Esophagus squamous epithelium (tissue), 4 donors: ENCODE measurements around the gene MYH13.

Experiments used
- CTCF ChIP-seq, 6 experiments: fragments of 450-650 bp in 4 of 6; fragments of 200-600 bp in 2 of 6; sonication (generic) in 2 of 6; IDR thresholded peaks; one replicate each; pipeline ENCODE4 v1.5.1; 2016 to 2019; ENCODE audit warnings: antibody characterized with exemption in 6 of 6, mild to moderate bottlenecking in 4 of 6, moderate library complexity in 4 of 6
- POLR2A ChIP-seq, 4 donors: fragments of 450-650 bp; IDR thresholded peaks; one replicate each; pipeline ENCODE4 v1.6.1; 2017; ENCODE audit warnings: antibody characterized with exemption in 4 of 4, mild to moderate bottlenecking in 4 of 4, moderate library complexity in 3 of 4

GRCh38 chr17:10286324-10286723, 86.5 kb downstream of the MYH13 start:
- no peak for TF ChIP-seq CTCF (IDR thresholded peaks at IDR 0.05)
- no peak for TF ChIP-seq POLR2A (IDR thresholded peaks at IDR 0.05)
